H1 (cell line): ENCODE data around the gene H1-8. TPM values are rescaled to one million over a fixed set of nuclear protein-coding genes. Genes with fewer than 3 reads are reported as not detected.

Experiments used
- CTCF ChIA-PET: fragments of 300-600 bp; sonication (Branson Sonifier 250); formaldehyde crosslinking; loops from one replicate; lab custom pipeline; 2021; ENCODE audit not compliant: partially characterized antibody; lab: Charles Lee
- POLR2A ChIA-PET: fragments of 300-600 bp; sonication (Branson Sonifier 250); formaldehyde crosslinking; loops from one replicate; lab custom pipeline; 2021; ENCODE audit warnings: inconsistent platforms; ENCODE audit not compliant: partially characterized antibody; lab: Charles Lee
- DNase-seq, 2 experiments: peaks; one replicate each; pipeline versions ENCODE4 v3.0.0 to v3.0.0-alpha.2; 2010 to 2022; ENCODE audit warnings: low spot score in 2 of 2, low read depth in 1 of 2, mixed read lengths in 1 of 2
- FAIRE-seq: peaks from 2 replicates; lab custom pipeline; 2011; peaks lifted over from hg19 to GRCh38; lab: Jason Lieb, UNC
- H2AFZ ChIP-seq: 2 replicates; pipeline ENCODE4 v1.8.1; 2012; ENCODE audit warnings: low read length, inconsistent platforms
- H2AK5ac ChIP-seq: 2 replicates; pipeline ENCODE4 v1.6.1; 2013; ENCODE audit warnings: low read depth, low read length
- H2BK120ac ChIP-seq: replicated peaks from 2 replicates; pipeline ENCODE3; 2013; ENCODE audit warnings: low read depth, low read length, inconsistent platforms
- H2BK12ac ChIP-seq: 2 replicates; pipeline ENCODE4 v1.6.1; 2013; ENCODE audit warnings: low read depth, low read length
- H2BK15ac ChIP-seq: 2 replicates; pipeline ENCODE4 v1.6.1; 2013; ENCODE audit warnings: low read length
- H2BK20ac ChIP-seq: 2 replicates; pipeline ENCODE4 v1.6.1; 2013; ENCODE audit warnings: low read length
- H2BK5ac ChIP-seq: 2 replicates; pipeline ENCODE4 v1.6.1; 2013; ENCODE audit warnings: low read depth, low read length
- H3K14ac ChIP-seq: 2 replicates; pipeline ENCODE4 v1.6.1; 2013; ENCODE audit warnings: inconsistent platforms; ENCODE audit not compliant: insufficient read length
- H3K18ac ChIP-seq: 2 replicates; pipeline ENCODE4 v1.6.1; 2013; ENCODE audit warnings: low read length; ENCODE audit errors: extremely low read depth
- H3K23ac ChIP-seq: 2 replicates; pipeline ENCODE4 v1.6.1; 2013; ENCODE audit warnings: inconsistent platforms; ENCODE audit not compliant: insufficient read length
- H3K23me2 ChIP-seq: 2 replicates; pipeline ENCODE4 v1.6.1; 2013; ENCODE audit warnings: low read depth, low read length
- H3K27ac ChIP-seq: 2 replicates; pipeline ENCODE4 v1.6.1; 2011; ENCODE audit warnings: low read depth, low read length, inconsistent platforms
- H3K27me3 ChIP-seq, 4 experiments: replicated peaks in 1 of 4; 1 replicate in 1 of 4; 2 replicates in 3 of 4; pipeline versions ENCODE4 v1.6.1 to v1.8.1; 2011 to 2013; ENCODE audit warnings: low read length in 3 of 4, mild to moderate bottlenecking in 3 of 4, inconsistent platforms in 2 of 4, mixed read lengths in 2 of 4, moderate library complexity in 1 of 4; ENCODE audit not compliant: control insufficient read depth in 3 of 4, insufficient read depth in 3 of 4; ENCODE audit errors: extremely low read depth in 1 of 4
- H3K36me3 ChIP-seq, 4 experiments: 2 replicates each; pipeline versions ENCODE4 v1.6.1 to v1.8.1; 2011 to 2013; ENCODE audit warnings: mild to moderate bottlenecking in 4 of 4, low read length in 3 of 4, moderate library complexity in 2 of 4, control low read depth in 1 of 4, inconsistent platforms in 1 of 4; ENCODE audit not compliant: insufficient read depth in 4 of 4, control insufficient read depth in 2 of 4
- H3K4ac ChIP-seq: replicated peaks from 2 replicates; pipeline ENCODE3; 2013; ENCODE audit warnings: low read length, low read depth, mixed read lengths, inconsistent platforms; ENCODE audit not compliant: insufficient read length
- H3K4me1 ChIP-seq, 4 experiments: replicated peaks in 1 of 4; 1 replicate in 1 of 4; 2 replicates in 3 of 4; pipeline versions ENCODE4 v1.6.1 to v1.8.1; 2011 to 2013; ENCODE audit warnings: low read length in 3 of 4, inconsistent platforms in 2 of 4, mixed read lengths in 1 of 4; ENCODE audit not compliant: insufficient read depth in 4 of 4, control insufficient read depth in 3 of 4
- H3K4me2 ChIP-seq, 2 experiments: 2 replicates each; pipeline versions ENCODE4 v1.6.1 to v1.8.1; 2011 to 2013; ENCODE audit warnings: low read depth in 2 of 2, low read length in 2 of 2, control low read depth in 1 of 2, inconsistent platforms in 1 of 2, mild to moderate bottlenecking in 1 of 2; ENCODE audit not compliant: insufficient read depth in 1 of 2
- H3K4me3 ChIP-seq, 4 experiments: fragments of 200-600, 300-600 bp in 1 of 4; sonication (generic), shearing (Covaris generic), sonication (Bioruptor Twin) in 1 of 4; 2 replicates each; pipeline versions ENCODE4 v1.5.1 to v1.8.1; 2011 to 2016; ENCODE audit warnings: low read length in 4 of 4, low read depth in 3 of 4, control low read depth in 2 of 4, inconsistent platforms in 2 of 4, mild to moderate bottlenecking in 2 of 4, mixed read lengths in 1 of 4, moderate library complexity in 1 of 4; ENCODE audit not compliant: insufficient read depth in 2 of 4; ENCODE audit errors: extremely low read depth in 1 of 4
- H3K56ac ChIP-seq: replicated peaks from 2 replicates; pipeline ENCODE3; 2013; ENCODE audit warnings: low read depth, mild to moderate bottlenecking, mixed read lengths, low read length, inconsistent platforms; ENCODE audit not compliant: insufficient read length
- H3K79me1 ChIP-seq: 2 replicates; pipeline ENCODE4 v1.6.1; 2013; ENCODE audit warnings: low read depth, low read length, control low read depth
- H3K79me2 ChIP-seq, 2 experiments: 2 replicates each; pipeline versions ENCODE4 v1.6.1 to v1.8.1; 2012 to 2013; ENCODE audit warnings: low read length in 2 of 2, mild to moderate bottlenecking in 2 of 2, inconsistent platforms in 1 of 2; ENCODE audit not compliant: insufficient read depth in 2 of 2, control insufficient read depth in 1 of 2
- H3K9ac ChIP-seq, 4 experiments: replicated peaks in 1 of 4; 1 replicate in 1 of 4; 2 replicates in 3 of 4; pipeline versions ENCODE4 v1.6.1 to v1.8.1; 2011 to 2013; ENCODE audit warnings: low read depth in 3 of 4, low read length in 3 of 4, control low read depth in 2 of 4, mild to moderate bottlenecking in 2 of 4, moderate library complexity in 2 of 4, inconsistent platforms in 1 of 4; ENCODE audit errors: extremely low read depth in 1 of 4
- H3K9me3 ChIP-seq, 2 experiments: 2 replicates each; pipeline versions ENCODE4 v1.6.1 to v1.8.1; 2012 to 2013; ENCODE audit warnings: mild to moderate bottlenecking in 2 of 2, moderate library complexity in 2 of 2, control low read depth in 1 of 2, inconsistent platforms in 1 of 2, low read depth in 1 of 2, low read length in 1 of 2, mixed read lengths in 1 of 2; ENCODE audit not compliant: insufficient read depth in 2 of 2
- H4K20me1 ChIP-seq, 2 experiments: replicated peaks in 1 of 2; 2 replicates each; pipeline versions ENCODE3 to v1.8.1; 2011 to 2013; ENCODE audit warnings: inconsistent platforms in 2 of 2, low read length in 2 of 2, mild to moderate bottlenecking in 1 of 2; ENCODE audit not compliant: insufficient read depth in 2 of 2, control insufficient read depth in 1 of 2
- H4K5ac ChIP-seq: 2 replicates; pipeline ENCODE4 v1.6.1; 2013; ENCODE audit warnings: low read length, low read depth, mixed read lengths, inconsistent platforms; ENCODE audit not compliant: insufficient read length
- H4K8ac ChIP-seq: 2 replicates; pipeline ENCODE4 v1.8.0; 2013; ENCODE audit warnings: mild to moderate bottlenecking, moderate library complexity, low read length, inconsistent platforms; ENCODE audit not compliant: insufficient read depth; ENCODE audit errors: extremely low read depth
- H4K91ac ChIP-seq: replicated peaks from 2 replicates; pipeline ENCODE3; 2013; ENCODE audit warnings: low read length, mixed read lengths, inconsistent platforms; ENCODE audit not compliant: insufficient read length
- ASH2L ChIP-seq: fragments of 200-600, 300-600 bp; sonication (generic); IDR thresholded peaks from one replicate; pipeline ENCODE4 v1.7.1; 2017; ENCODE audit warnings: low read length
- BRCA1 ChIP-seq: IDR thresholded peaks from 2 replicates; pipeline ENCODE4 v1.6.1; 2012; ENCODE audit warnings: low read depth, low read length, improper control_type of control experiment
- CHD2 ChIP-seq: IDR thresholded peaks from 2 replicates; pipeline ENCODE4 v1.6.1; 2012; ENCODE audit warnings: low read length, improper control_type of control experiment
- CREB1 ChIP-seq: IDR thresholded peaks from 2 replicates; pipeline ENCODE4 v1.6.1; 2012; ENCODE audit warnings: inconsistent platforms
- GTF2F1 ChIP-seq: IDR thresholded peaks from 2 replicates; pipeline ENCODE4 v1.6.1; 2012; ENCODE audit warnings: low read depth, low read length, improper control_type of control experiment, borderline replicate concordance
- JUN ChIP-seq: IDR thresholded peaks from 2 replicates; pipeline ENCODE4 v1.6.1; 2011; ENCODE audit warnings: low read depth, mild to moderate bottlenecking, improper control_type of control experiment, low read length
- RBBP5 ChIP-seq: IDR thresholded peaks from 2 replicates; pipeline ENCODE4 v1.7.1; 2012; ENCODE audit warnings: low read depth, mild to moderate bottlenecking, inconsistent platforms, low read length, moderate library complexity, borderline replicate concordance
- RXRA ChIP-seq: IDR thresholded peaks from 2 replicates; pipeline ENCODE4 v1.6.1; 2011; ENCODE audit warnings: low read depth, mild to moderate bottlenecking, low read length, moderate library complexity; ENCODE audit not compliant: insufficient read depth
- SUZ12 ChIP-seq: fragments of 200-600 bp; sonication (generic); IDR thresholded peaks from 2 replicates; pipeline ENCODE4 v1.6.1; 2012; ENCODE audit warnings: mild to moderate bottlenecking, inconsistent platforms, low read length, moderate library complexity, mixed read lengths
- TAF1 ChIP-seq: IDR thresholded peaks from 2 replicates; pipeline ENCODE4 v1.6.1; 2011; ENCODE audit warnings: mild to moderate bottlenecking, low read depth, low read length
- TBP ChIP-seq: IDR thresholded peaks from 2 replicates; pipeline ENCODE4 v1.6.1; 2011; ENCODE audit warnings: low read depth, low read length, improper control_type of control experiment
- USF2 ChIP-seq: IDR thresholded peaks from 2 replicates; pipeline ENCODE4 v1.6.1; 2011; ENCODE audit warnings: low read length, improper control_type of control experiment
- WGBS, 2 experiments: shearing (Covaris generic) in 1 of 2; methylation state at CpG; one replicate each; pipeline versions ENCODE4 v1.1.6 to v1.1.7; 2013 to 2015; ENCODE audit warnings: low lambda C conversion rate in 2 of 2, mixed read lengths in 2 of 2, inconsistent platforms in 1 of 2, low coverage in 1 of 2, missing lambda C conversion rate in 1 of 2; ENCODE audit not compliant: insufficient replicate concordance in 2 of 2, insufficient coverage in 1 of 2, insufficient read length in 1 of 2; ENCODE audit errors: extremely low coverage in 1 of 2, missing lambda C conversion rate in 1 of 2; 5-methylcytosine and 5-hydroxymethylcytosine counted together
- polyA plus RNA-seq, 7 experiments: library from polyadenylated mRNA; depleted of rRNA in 3 of 7; stranded (reverse) in 5 of 7; unstranded in 2 of 7; fragments of >200 nt in 5 of 7; fragments of 200-250 nt in 2 of 7; gene quantifications; 1 replicate in 5 of 7; 2 replicates in 1 of 7; 4 replicates in 1 of 7; pipeline versions ENCODE4 v1.2.1 to v1.2.3, GENCODE V29; 2011 to 2013; ENCODE audit warnings: missing spikeins in 2 of 7, mixed read lengths in 2 of 7
- total RNA-seq: library from RNA; stranded (reverse); fragmentation: NEBNext Ultra II Directional; extraction: Animal tissue kit (Norgen Biotek cat#: 25700); gene quantifications from 2 replicates; pipeline ENCODE4 v1.2.1, GENCODE V29; 2021

H1-8 gene
- total and polyA plus RNA-seq, 2 of the 8 experiments (the other 6 are each of a cell fraction or from before 2014, with no cell fraction given), result not detected

DNA sequence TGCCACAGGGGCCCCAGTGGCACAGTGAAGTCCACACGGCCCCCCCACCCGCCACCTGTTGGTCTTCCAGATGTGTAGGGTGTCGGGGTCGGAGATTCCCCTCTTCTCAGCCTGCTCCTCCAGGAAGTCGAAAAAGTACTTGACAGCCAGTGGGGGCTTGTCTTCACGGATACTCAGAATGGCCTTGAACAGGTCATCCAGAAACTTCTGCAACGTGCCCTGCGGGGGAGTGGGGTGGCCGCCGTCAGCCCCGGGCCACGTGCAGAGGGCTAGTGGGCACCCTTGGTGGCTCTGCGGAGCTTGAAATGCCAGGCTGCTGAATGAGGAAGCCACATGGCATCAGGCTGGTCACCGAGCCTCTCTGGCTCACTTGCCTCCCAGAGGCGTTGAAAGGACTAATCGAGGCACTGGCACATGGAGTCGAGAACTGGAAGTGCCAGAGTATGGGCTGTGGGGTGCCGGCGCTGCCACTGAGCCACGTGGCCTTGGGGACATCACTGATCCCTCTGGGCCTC, 16.6 kb downstream of the H1-8 start:
- DNase-seq (no peak), FAIRE-seq (no peak)
- H3K18ac ChIP-seq, result no peak overlapping the region
- H3K79me1 ChIP-seq, result no peaks in the 10 kb centered on the region
- no peak overlapping the region for H3K9ac ChIP-seq
- POLR2A ChIA-PET, result interaction anchor here (0.6 kb wide), 1 partner anchor 361 kb away, joined by 5 read pairs; no protein-coding TSS in a partner anchor
- H3K27ac ChIP-seq, result no peak overlapping the region
- H3K4me2 ChIP-seq, result no peak overlapping the region
- no peak overlapping the region for H3K23ac ChIP-seq
- no peaks in the 10 kb centered on the region; a peak in 1 of 7 replicates for H3K27me3 ChIP-seq
- no peaks in the 10 kb centered on the region for H3K79me2 ChIP-seq
- no peak overlapping the region for H2BK5ac ChIP-seq
- H3K4ac ChIP-seq, result no peak overlapping the region
- TF ChIP-seq GTF2F1 (no peak), TBP (no peak), ASH2L (no peak), RXRA (no peak), BRCA1 (no peak), CHD2 (no peak), CREB1 (no peak), RBBP5 (no peak), JUN (no peak), TAF1 (no peak), SUZ12 (no peak), USF2 (no peak)
- TF ChIP-seq, all 59 proteins: peak for 0
- Histone ChIP-seq H3K4me1 (peaks cover 0 to 12% (median 6%) of the 10 kb centered on the region in 4 experiments; a peak in 4 of 7 replicates), H2BK20ac (no peak overlapping the region), H2BK15ac (peak overlapping the region; percentile 29; the same call in 1 of the 2 replicates), H3K56ac (no peak overlapping the region), H3K23me2 (no peaks in the 10 kb centered on the region), H4K8ac (no peak overlapping the region; the same call in 1 of the 2 replicates), H2BK12ac (no peak overlapping the region), H4K91ac (no peak overlapping the region), H3K4me3 (no peak overlapping the region), H4K20me1 (peaks cover 0 to 1% of the 10 kb centered on the region in 2 experiments), H3K14ac (no peak overlapping the region), H4K5ac (no peak overlapping the region), H3K36me3 (no peaks in the 10 kb centered on the region; a peak in 1 of 8 replicates), H2AFZ (no peak overlapping the region), H2BK120ac (no peak overlapping the region), H2AK5ac (no peak overlapping the region), H3K9me3 (no peaks in the 10 kb centered on the region)
- WGBS, 2 experiments, result 95% methylated on average over 20 of the region's 20 CpGs; no CpG with 5 or more reads in 1 of the 2 experiments
- CTCF ChIA-PET, result interaction anchor here (0.7 to 11.3 kb wide), 3 partner anchors 9 to 70 kb away, joined by 3 to 93 read pairs (median 4); no protein-coding TSS in a partner anchor
